Measurements from ENCODE around the gene OSGEP. TPM values are rescaled to one million over a fixed set of nuclear protein-coding genes. Genes with fewer than 3 reads are reported as not detected.

The OSGEP gene
- total and polyA plus RNA-seq, 5 donors from 2014 or later = 27.3 to 40.8 (median 33.1) TPM

GRCh38 chr14:20482382-20482781 lies 27.8 kb upstream of the OSGEP start:
- Mint-ChIP-seq H3K4me1 (peaks cover 14 to 35% (median 21%) of the 10 kb centered on the region in 4 donors), H3K4me3 (no peak overlapping the region), H3K27ac (peak overlapping the region in 1 of 3 donors; percentile 62), H3K9me3 (peaks cover 0 to 5% (median 0%) of the 10 kb centered on the region in 7 donors), H3K27me3 (peaks cover 7% of the 10 kb centered on the region), H3K36me3 (peaks cover 3% of the 10 kb centered on the region)
- H3K9me3 ChIP-seq (ENCODE audit: control insufficient read depth in 2 of 2, low read length in 2 of 2) = no peaks in the 10 kb centered on the region
- H3K4me1 ChIP-seq (ENCODE audit: control insufficient read depth, insufficient read depth, low read length, poor library complexity, severe bottlenecking) = peaks cover 18% of the 10 kb centered on the region
- no peak overlapping the region for H3K27ac ChIP-seq (ENCODE audit: insufficient read depth, low read length, poor library complexity, severe bottlenecking)
- DNase-seq = no peak
- H3K4me3 ChIP-seq (ENCODE audit: low read depth, low read length) = no peak overlapping the region
- H3K27me3 ChIP-seq (ENCODE audit: control insufficient read depth, insufficient read depth, low read length) = no peaks in the 10 kb centered on the region
- H3K36me3 ChIP-seq (ENCODE audit: control insufficient read depth, insufficient read depth, low read length) = peaks cover 2% of the 10 kb centered on the region
- ATAC-seq (ENCODE audit: low read depth in 2 of 2) = no peak

GRCh38 chr14:20478894-20479293 lies 24.3 kb upstream of the OSGEP start:
- Histone ChIP-seq H3K4me1 (ENCODE audit: control insufficient read depth, insufficient read depth, low read length, poor library complexity, severe bottlenecking) (peaks cover 25% of the 10 kb centered on the region), H3K36me3 (ENCODE audit: control insufficient read depth, insufficient read depth, low read length) (peaks cover 27% of the 10 kb centered on the region), H3K4me3 (ENCODE audit: low read depth, low read length) (no peak overlapping the region), H3K9me3 (ENCODE audit: control insufficient read depth in 2 of 2, low read length in 2 of 2) (no peaks in the 10 kb centered on the region), H3K27me3 (ENCODE audit: control insufficient read depth, insufficient read depth, low read length) (no peaks in the 10 kb centered on the region), H3K27ac (ENCODE audit: insufficient read depth, low read length, poor library complexity, severe bottlenecking) (no peak overlapping the region)
- no peak overlapping the region for H3K4me3 Mint-ChIP-seq
- H3K27me3 Mint-ChIP-seq = peaks cover 5% of the 10 kb centered on the region
- H3K4me1 Mint-ChIP-seq = peaks cover 19 to 61% (median 32%) of the 10 kb centered on the region in 4 donors
- no peaks in the 10 kb centered on the region for H3K9me3 Mint-ChIP-seq
- H3K27ac Mint-ChIP-seq = peak overlapping the region in 2 of 3 donors; percentile 20 to 96
- no peak for DNase-seq
- ATAC-seq (ENCODE audit: low read depth in 2 of 2) = no peak
- peaks cover 35% of the 10 kb centered on the region for H3K36me3 Mint-ChIP-seq

- peak overlapping the region; percentile 69 for H3K27ac ChIP-seq (ENCODE audit: insufficient read depth, low read length, poor library complexity, severe bottlenecking)
- H3K36me3 ChIP-seq (ENCODE audit: control insufficient read depth, insufficient read depth, low read length) = peaks cover 42% of the 10 kb centered on the region
- no peaks in the 10 kb centered on the region for H3K9me3 ChIP-seq (ENCODE audit: control insufficient read depth in 2 of 2, low read length in 2 of 2)
- ATAC-seq (ENCODE audit: low read depth in 2 of 2) (peak; percentile 61 to 74), DNase-seq (peak in 2 of 3 donors; percentile 38 to 68)
- Mint-ChIP-seq H3K9me3 (no peaks in the 10 kb centered on the region), H3K27ac (peak overlapping the region; percentile 93 to 96 (median 96)), H3K4me3 (peak overlapping the region; percentile 80 to 83 (median 83)), H3K4me1 (peaks cover 20 to 68% (median 41%) of the 10 kb centered on the region in 4 donors), H3K36me3 (peaks cover 46% of the 10 kb centered on the region), H3K27me3 (peaks cover 5% of the 10 kb centered on the region)
- H3K27me3 ChIP-seq (ENCODE audit: control insufficient read depth, insufficient read depth, low read length) = no peaks in the 10 kb centered on the region
- H3K4me1 ChIP-seq (ENCODE audit: control insufficient read depth, insufficient read depth, low read length, poor library complexity, severe bottlenecking) = peaks cover 27% of the 10 kb centered on the region
- peak overlapping the region; percentile 61 for H3K4me3 ChIP-seq (ENCODE audit: low read depth, low read length)
Measured at GRCh38 chr14:20477211-20477876, 22.7 kb upstream of the OSGEP start.

GRCh38 chr14:20476776-20477175 lies 22.2 kb upstream of the OSGEP start:
- ATAC-seq (ENCODE audit: low read depth in 2 of 2) (no peak), DNase-seq (no peak)
- peak overlapping the region; percentile 69 for H3K27ac ChIP-seq (ENCODE audit: insufficient read depth, low read length, poor library complexity, severe bottlenecking)
- Mint-ChIP-seq H3K36me3 (peaks cover 51% of the 10 kb centered on the region), H3K4me1 (peaks cover 20 to 73% (median 46%) of the 10 kb centered on the region in 4 donors), H3K4me3 (peak overlapping the region; percentile 80 to 83 (median 83)), H3K27me3 (peaks cover 5% of the 10 kb centered on the region), H3K9me3 (no peaks in the 10 kb centered on the region), H3K27ac (peak overlapping the region; percentile 93 to 96 (median 96))
- no peaks in the 10 kb centered on the region for H3K27me3 ChIP-seq (ENCODE audit: control insufficient read depth, insufficient read depth, low read length)
- H3K36me3 ChIP-seq (ENCODE audit: control insufficient read depth, insufficient read depth, low read length) = peaks cover 45% of the 10 kb centered on the region
- peaks cover 33% of the 10 kb centered on the region for H3K4me1 ChIP-seq (ENCODE audit: control insufficient read depth, insufficient read depth, low read length, poor library complexity, severe bottlenecking)
- H3K4me3 ChIP-seq (ENCODE audit: low read depth, low read length) = peak overlapping the region; percentile 61
- H3K9me3 ChIP-seq (ENCODE audit: control insufficient read depth in 2 of 2, low read length in 2 of 2) = no peaks in the 10 kb centered on the region

GRCh38 chr14:20472536-20473169 lies 18.0 kb upstream of the OSGEP start:
- Mint-ChIP-seq H3K36me3 (peaks cover 51% of the 10 kb centered on the region), H3K9me3 (no peaks in the 10 kb centered on the region), H3K4me3 (peak overlapping the region in 3 of 4 donors; percentile 66 to 80 (median 68)), H3K27ac (peak overlapping the region; percentile 33 to 82 (median 43)), H3K4me1 (peaks cover 15 to 77% (median 59%) of the 10 kb centered on the region in 4 donors), H3K27me3 (peaks cover 9% of the 10 kb centered on the region)
- no peak for DNase-seq
- Histone ChIP-seq H3K27ac (ENCODE audit: insufficient read depth, low read length, poor library complexity, severe bottlenecking) (no peak overlapping the region), H3K4me1 (ENCODE audit: control insufficient read depth, insufficient read depth, low read length, poor library complexity, severe bottlenecking) (peaks cover 52% of the 10 kb centered on the region), H3K4me3 (ENCODE audit: low read depth, low read length) (no peak overlapping the region), H3K27me3 (ENCODE audit: control insufficient read depth, insufficient read depth, low read length) (no peaks in the 10 kb centered on the region), H3K36me3 (ENCODE audit: control insufficient read depth, insufficient read depth, low read length) (peaks cover 43% of the 10 kb centered on the region), H3K9me3 (ENCODE audit: control insufficient read depth in 2 of 2, low read length in 2 of 2) (no peaks in the 10 kb centered on the region)
- no peak for ATAC-seq (ENCODE audit: low read depth in 2 of 2)

GRCh38 chr14:20470603-20470901 lies 15.9 kb upstream of the OSGEP start:
- H3K4me3 Mint-ChIP-seq = peak overlapping the region; percentile 97 to 100 (median 98)
- peaks cover 33% of the 10 kb centered on the region for H3K36me3 Mint-ChIP-seq
- peak overlapping the region; percentile 92 to 98 (median 96) for H3K27ac Mint-ChIP-seq
- no peak for DNase-seq
- H3K9me3 ChIP-seq (ENCODE audit: control insufficient read depth in 2 of 2, low read length in 2 of 2) = no peaks in the 10 kb centered on the region
- peaks cover 36% of the 10 kb centered on the region for H3K4me1 ChIP-seq (ENCODE audit: control insufficient read depth, insufficient read depth, low read length, poor library complexity, severe bottlenecking)
- no peaks in the 10 kb centered on the region for H3K9me3 Mint-ChIP-seq
- peaks cover 4% of the 10 kb centered on the region for H3K27me3 Mint-ChIP-seq
- peaks cover 4 to 56% (median 49%) of the 10 kb centered on the region in 4 donors for H3K4me1 Mint-ChIP-seq
- peak overlapping the region; percentile 95 for H3K4me3 ChIP-seq (ENCODE audit: low read depth, low read length)
- H3K36me3 ChIP-seq (ENCODE audit: control insufficient read depth, insufficient read depth, low read length) = peaks cover 33% of the 10 kb centered on the region
- H3K27ac ChIP-seq (ENCODE audit: insufficient read depth, low read length, poor library complexity, severe bottlenecking) = peak overlapping the region; percentile 80
- no peaks in the 10 kb centered on the region for H3K27me3 ChIP-seq (ENCODE audit: control insufficient read depth, insufficient read depth, low read length)
- no peak for ATAC-seq (ENCODE audit: low read depth in 2 of 2)

GRCh38 chr14:20469890-20470602 lies 15.4 kb upstream of the OSGEP start:
- Mint-ChIP-seq H3K27ac (peak overlapping the region; percentile 92 to 98 (median 96)), H3K36me3 (peaks cover 28% of the 10 kb centered on the region), H3K4me1 (peaks cover 4 to 52% (median 45%) of the 10 kb centered on the region in 4 donors), H3K9me3 (no peaks in the 10 kb centered on the region), H3K27me3 (peaks cover 4% of the 10 kb centered on the region), H3K4me3 (peak overlapping the region; percentile 97 to 100 (median 98))
- ATAC-seq (ENCODE audit: low read depth in 2 of 2) (peak; percentile 38 to 40), DNase-seq (peak in 2 of 3 donors; percentile 22 to 66)
- Histone ChIP-seq H3K9me3 (ENCODE audit: control insufficient read depth in 2 of 2, low read length in 2 of 2) (no peaks in the 10 kb centered on the region), H3K27me3 (ENCODE audit: control insufficient read depth, insufficient read depth, low read length) (no peaks in the 10 kb centered on the region), H3K4me3 (ENCODE audit: low read depth, low read length) (peak overlapping the region; percentile 95), H3K27ac (ENCODE audit: insufficient read depth, low read length, poor library complexity, severe bottlenecking) (peak overlapping the region; percentile 80), H3K36me3 (ENCODE audit: control insufficient read depth, insufficient read depth, low read length) (peaks cover 30% of the 10 kb centered on the region), H3K4me1 (ENCODE audit: control insufficient read depth, insufficient read depth, low read length, poor library complexity, severe bottlenecking) (peaks cover 36% of the 10 kb centered on the region)

All from CD4-positive, CD25-positive, alpha-beta regulatory T cell (primary cell).